HG03039 (cell line): ENCODE results near the gene HAS3.
"Not testable (repeated sequence)": the region's sequence is repeated elsewhere in the genome, so short reads cannot be mapped to it uniquely, and the experiment has no call there.

ENCODE experiments used
- ATAC-seq: cut with Tn5 transposase; IDR thresholded peaks from one replicate; pipeline ENCODE4 v1.9.1; 2021; ENCODE audit warnings: mild to moderate bottlenecking, moderate library complexity; ENCODE audit not compliant: unreplicated experiment

Gene HAS3, protein sequence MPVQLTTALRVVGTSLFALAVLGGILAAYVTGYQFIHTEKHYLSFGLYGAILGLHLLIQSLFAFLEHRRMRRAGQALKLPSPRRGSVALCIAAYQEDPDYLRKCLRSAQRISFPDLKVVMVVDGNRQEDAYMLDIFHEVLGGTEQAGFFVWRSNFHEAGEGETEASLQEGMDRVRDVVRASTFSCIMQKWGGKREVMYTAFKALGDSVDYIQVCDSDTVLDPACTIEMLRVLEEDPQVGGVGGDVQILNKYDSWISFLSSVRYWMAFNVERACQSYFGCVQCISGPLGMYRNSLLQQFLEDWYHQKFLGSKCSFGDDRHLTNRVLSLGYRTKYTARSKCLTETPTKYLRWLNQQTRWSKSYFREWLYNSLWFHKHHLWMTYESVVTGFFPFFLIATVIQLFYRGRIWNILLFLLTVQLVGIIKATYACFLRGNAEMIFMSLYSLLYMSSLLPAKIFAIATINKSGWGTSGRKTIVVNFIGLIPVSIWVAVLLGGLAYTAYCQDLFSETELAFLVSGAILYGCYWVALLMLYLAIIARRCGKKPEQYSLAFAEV

GRCh38 chr16:69105501-69106361, at the start of gene HAS3:
Gene HAS3, plus strand, starts transcription at chr16:69105653. Its CDS starts 3,743 bp downstream, at chr16:69109396.
- no peak for ATAC-seq

GRCh38 chr16:69055980-69056379, 49.5 kb upstream of the HAS3 start:
- no peak for ATAC-seq

DNA sequence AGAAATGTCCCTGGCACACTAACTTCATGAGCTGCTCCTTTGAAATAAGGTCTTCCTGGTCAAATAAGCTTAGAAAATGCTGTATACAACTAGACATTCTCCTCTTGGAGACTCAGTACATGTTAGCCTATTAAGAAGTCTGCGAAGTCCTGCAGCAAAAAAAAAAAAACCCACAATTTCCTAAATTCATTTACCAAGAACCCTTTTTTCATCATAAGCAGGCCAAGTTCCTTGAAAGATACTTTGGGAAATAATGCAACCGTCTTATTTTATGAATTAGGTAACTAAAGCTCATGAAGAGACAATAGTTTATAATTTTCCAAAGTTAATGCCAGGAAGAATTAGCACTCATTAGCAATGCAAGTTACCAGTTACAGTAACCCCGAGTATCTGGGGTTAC, 49.0 kb upstream of the HAS3 start:
- no peak for ATAC-seq

DNA sequence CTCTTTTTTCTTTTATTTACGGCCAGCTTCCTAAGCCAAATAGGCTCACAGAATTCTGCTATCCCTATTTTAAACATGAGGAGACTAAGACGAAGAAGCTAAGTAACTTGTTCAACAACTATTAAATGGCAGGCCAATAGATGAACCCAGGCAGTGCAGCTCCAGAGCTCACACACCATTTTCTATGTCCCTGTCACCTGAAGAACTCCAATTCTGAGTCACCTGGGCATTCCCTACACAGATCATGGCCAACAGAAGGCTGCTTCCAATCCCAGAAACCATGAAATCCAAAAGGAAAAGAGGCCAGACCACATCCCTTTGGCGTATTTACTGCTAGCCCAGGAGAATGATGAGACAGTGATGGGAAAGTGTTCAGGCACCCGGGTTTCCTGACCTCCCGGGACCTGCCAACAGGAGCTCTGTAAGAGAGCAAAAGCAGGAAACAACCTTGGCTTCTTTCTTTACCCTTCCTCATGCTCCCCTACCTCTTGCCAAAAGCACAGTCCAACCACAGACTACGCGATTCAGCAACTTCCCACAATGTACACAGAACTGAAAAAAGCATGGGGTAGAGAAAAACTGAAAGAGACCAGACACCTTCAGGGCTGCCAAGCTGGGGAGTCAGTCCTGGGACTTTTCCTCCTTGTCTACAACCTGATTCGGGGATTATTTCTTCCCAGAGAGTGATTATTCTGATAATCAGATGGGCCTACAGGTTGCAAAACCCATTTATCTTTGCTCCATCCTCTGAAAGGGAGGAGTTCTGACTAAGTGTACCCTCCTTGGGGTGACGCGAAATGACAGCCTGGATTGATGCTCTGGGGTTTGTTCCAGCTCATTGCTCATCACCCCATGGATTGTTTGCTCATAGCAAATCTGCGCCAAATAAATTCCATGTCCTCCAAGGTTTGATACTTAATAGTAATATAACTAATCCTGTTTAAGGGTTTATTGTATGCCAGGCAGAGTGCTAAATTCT, 47.8 kb upstream of the HAS3 start:
- ATAC-seq: no peak

GRCh38 chr16:69063491-69063890, 42.0 kb upstream of the HAS3 start:
- not testable (repeated sequence) for ATAC-seq

DNA sequence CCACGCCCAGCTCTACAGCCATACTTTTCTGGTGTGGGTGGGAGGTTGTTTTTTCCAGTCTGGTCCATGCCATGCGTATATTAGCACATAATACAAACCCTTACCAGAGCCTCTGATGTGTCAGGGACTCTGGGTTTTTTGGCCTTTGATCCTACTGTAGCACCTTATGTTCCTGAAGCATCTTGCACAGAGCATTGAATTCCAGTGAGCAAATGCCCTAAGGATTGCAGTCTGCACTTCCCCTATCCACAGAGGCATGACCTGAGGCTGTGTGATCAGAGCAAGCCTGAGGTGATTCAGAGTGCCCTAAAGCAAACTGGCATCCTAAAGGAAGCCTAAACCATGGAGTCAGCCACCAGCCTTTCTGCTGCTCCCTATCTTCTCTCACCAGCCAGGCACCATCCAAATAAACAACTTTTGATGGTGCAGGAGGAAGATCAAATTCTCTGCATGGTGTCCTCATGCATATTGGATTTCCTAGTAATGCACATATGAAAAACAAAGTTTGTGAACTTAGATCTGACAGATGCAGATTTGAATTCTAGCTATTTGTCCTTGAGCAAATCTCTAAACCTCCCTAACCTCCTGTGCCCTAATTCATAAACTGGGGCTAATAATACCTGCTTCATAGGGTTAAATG, 41.2 kb upstream of the HAS3 start:
- no peak for ATAC-seq

- no peak for ATAC-seq
These were observed 40.6 kb upstream of the HAS3 start for GRCh38 chr16:69064764-69065313.

GRCh38 chr16:69069504-69069903, 35.9 kb upstream of the HAS3 start:
- ATAC-seq: no peak

DNA sequence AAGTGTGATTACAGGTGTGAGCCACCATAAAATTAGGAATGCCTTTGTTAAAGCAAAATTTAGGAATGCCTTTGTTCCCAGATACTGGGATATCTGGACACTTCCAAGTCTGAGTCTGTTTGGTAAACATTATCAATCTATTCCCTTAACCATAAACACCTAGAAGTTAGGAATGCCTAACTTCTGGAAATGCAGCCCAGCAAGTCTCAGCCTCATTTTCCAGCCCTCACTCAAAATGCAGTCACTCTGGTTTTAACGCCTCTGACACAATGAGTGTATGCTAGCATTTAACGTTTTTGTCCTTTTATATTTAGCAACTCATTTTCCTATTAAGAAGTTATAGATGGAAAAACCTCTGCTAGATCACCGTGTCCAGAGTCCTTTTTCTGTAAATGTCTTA, 34.4 kb upstream of the HAS3 start:
- no peak for ATAC-seq

- ATAC-seq: no peak
These were observed 32.8 kb upstream of the HAS3 start for GRCh38 chr16:69072640-69072974.

DNA sequence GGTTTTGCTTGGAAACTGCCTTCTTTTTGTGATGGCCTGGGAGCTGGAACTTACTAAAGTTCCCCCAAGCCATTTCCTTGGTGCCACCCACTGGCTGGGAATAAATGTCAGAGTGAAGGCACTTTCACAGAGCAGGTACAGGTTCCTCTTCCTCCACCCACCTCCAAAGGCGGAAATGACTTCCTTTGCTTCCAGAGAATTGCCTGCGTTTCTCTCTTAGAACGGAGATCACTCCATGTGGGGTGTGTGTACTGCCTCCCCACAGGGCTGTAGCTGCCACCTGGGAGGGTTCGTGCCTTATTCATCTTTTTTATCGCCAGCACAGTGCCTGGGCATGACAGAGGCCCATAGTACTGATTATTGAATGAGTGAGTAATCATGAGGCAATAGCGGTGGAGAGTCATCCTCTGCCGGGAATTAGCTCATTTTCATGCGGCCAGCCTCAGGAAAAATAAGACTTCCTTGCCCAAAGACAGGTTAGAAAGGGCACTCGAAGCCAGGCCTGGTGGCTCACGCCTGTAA, 32.2 kb upstream of the HAS3 start:
- ATAC-seq: no peak

DNA sequence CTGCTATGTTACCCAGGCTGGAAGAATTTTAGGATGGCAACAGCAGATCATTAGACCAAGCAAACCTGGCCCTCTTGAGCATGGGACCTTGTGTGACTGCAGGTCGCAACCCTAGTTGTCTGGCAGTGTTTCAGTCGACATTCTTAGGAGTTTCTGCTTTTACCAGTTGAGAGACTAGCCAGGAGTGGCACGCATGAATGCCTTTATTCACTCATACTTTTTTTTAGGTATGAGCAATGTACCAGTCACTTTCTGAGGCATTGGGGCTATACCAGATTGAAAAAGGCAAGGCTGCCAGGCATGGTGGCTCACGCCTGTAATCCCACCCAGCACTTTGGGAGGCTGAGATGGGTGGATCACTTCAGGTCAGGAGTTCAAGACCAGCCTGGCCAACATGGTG, 28.2 kb upstream of the HAS3 start:
- no peak for ATAC-seq

GRCh38 chr16:69078073-69078472, 27.4 kb upstream of the HAS3 start:
- no peak for ATAC-seq

DNA sequence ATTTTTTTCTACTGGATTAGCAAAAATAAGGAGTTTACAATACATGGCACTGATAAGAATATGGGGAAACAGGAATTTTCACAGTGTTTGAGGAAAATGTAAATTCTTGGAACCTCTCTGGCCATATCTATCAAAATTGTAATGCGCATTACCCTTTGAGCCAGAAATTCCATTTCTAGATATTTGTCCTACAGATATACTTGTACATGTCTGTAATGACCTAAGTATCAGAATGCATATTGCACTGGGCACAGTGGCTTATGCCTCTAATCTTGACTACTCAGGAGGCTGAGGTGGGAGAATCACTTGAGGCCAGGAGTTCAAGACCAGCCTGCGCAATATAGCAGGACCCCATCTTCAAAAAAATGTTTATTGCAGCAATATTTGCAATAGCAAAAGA, 25.8 kb upstream of the HAS3 start:
- no peak for ATAC-seq

GRCh38 chr16:69083306-69083941, 22.0 kb upstream of the HAS3 start:
- no peak for ATAC-seq

DNA sequence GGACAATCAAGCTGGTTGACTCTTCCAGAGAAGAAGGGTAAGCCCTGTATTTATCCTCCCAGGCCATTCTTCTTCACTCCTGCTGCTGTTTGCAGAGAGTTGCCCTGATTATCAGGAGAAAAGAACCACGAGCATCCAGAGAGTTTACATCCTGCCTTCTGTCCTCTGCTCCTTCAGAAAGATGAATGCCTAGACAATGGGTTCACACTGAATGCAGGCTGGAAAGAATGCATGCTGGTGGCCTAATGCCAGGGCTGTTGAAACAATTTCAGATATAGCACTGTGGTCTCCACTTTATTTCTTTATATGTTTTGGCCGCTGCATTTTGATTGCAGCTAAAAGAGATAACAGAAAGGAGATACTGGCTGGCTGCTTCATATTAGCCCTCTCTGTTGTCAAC, 21.2 kb upstream of the HAS3 start:
- ATAC-seq: no peak

DNA sequence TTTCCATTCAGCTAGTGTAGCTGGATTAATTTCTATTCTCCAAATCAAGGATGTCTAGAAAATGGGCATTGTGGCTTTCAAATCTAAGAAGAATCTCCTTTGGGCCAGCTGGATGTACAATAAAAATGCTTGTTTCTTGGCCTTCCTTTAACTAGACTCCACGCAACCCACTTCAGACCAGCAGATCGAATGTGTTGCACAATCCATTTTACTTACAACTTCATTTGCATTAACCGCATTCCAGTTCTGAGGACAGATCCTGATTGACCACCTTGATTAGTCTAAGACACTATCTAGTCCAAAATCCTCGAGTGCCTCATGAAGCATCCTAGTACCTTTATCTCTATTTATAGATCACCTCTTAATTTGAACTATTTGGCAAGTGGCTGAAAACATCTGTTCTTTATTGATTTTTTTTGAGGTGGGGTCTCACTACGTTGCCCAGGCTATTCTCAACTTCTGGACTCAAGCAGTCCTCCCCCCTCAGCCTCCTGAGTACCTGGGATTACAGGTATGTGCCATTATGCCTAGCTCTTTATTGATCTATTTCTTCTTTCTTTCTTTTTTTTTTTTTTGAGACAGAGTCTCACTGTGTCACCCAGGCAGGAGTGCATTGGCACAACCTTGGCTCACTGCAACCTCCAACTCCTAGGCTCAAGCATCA, 20.3 kb upstream of the HAS3 start:
- no peak for ATAC-seq

- no peak for ATAC-seq
These were observed 18.3 kb upstream of the HAS3 start for GRCh38 chr16:69087161-69087581.

- ATAC-seq: no peak
These were observed 16.8 kb upstream of the HAS3 start for GRCh38 chr16:69088684-69089083.
